PC-9 (cell line): ENCODE results near the gene ZNF80. TPM values are rescaled to one million over a fixed set of nuclear protein-coding genes. Genes with fewer than 3 reads are reported as not detected.

ENCODE experiments used
- BruUV-seq: library from RNA; stranded (reverse); fragments of 400-500 nt; replicated peaks from 2 replicates; lab custom pipeline; 2021; lab: Mats Ljungman, UMichigan
- CTCF ChIA-PET: fragments of 300-600 bp; sonication (Branson Sonifier 250); formaldehyde crosslinking; loops from one replicate; lab custom pipeline; 2022; ENCODE audit warnings: antibody characterized with exemption; lab: Charles Lee
- POLR2A ChIA-PET: fragments of 300-600 bp; sonication (Branson Sonifier 250); formaldehyde crosslinking; loops from one replicate; lab custom pipeline; 2022; ENCODE audit warnings: antibody characterized with exemption; ENCODE audit not compliant: unreplicated experiment; lab: Charles Lee
- DNase-seq, 2 experiments: peaks; one replicate each; pipeline versions ENCODE4 v3.0.0 to v3.0.0-alpha.2; 2015 to 2022; ENCODE audit warnings: mixed read lengths in 1 of 2
- H2AFZ ChIP-seq: fragments of 200-600 bp; sonication (generic); 2 replicates; pipeline ENCODE4 v1.8.1; 2017; ENCODE audit warnings: antibody characterized with exemption
- H3F3A ChIP-seq: fragments of 200-600 bp; sonication (generic); 2 replicates; pipeline ENCODE4 v1.8.1; 2017; ENCODE audit warnings: antibody characterized with exemption, mild to moderate bottlenecking, low read depth; ENCODE audit not compliant: insufficient read depth
- H3K27ac ChIP-seq: fragments of 200-600 bp; sonication (generic); 2 replicates; pipeline ENCODE4 v1.6.1; 2016; ENCODE audit warnings: mixed run types
- H3K27me3 ChIP-seq: fragments of 200-600 bp; sonication (generic); 2 replicates; pipeline ENCODE4 v1.6.1; 2016; ENCODE audit warnings: low read depth, mixed run types; ENCODE audit not compliant: insufficient read depth
- H3K36me3 ChIP-seq: fragments of 200-600 bp; sonication (generic); 2 replicates; pipeline ENCODE4 v1.6.1; 2016; ENCODE audit warnings: low read depth, mixed run types
- H3K4me1 ChIP-seq: fragments of 200-600 bp; sonication (generic); replicated peaks from 2 replicates; pipeline ENCODE4 v1.6.1; 2016; ENCODE audit warnings: mixed run types; ENCODE audit not compliant: insufficient read depth
- H3K4me2 ChIP-seq: fragments of 200-600 bp; sonication (generic); 2 replicates; pipeline ENCODE4 v1.6.1; 2017; ENCODE audit warnings: mixed run types
- H3K4me3 ChIP-seq: fragments of 200-600 bp; sonication (generic); 2 replicates; pipeline ENCODE4 v1.6.1; 2016; ENCODE audit warnings: mixed run types
- H3K79me2 ChIP-seq: fragments of 200-600 bp; sonication (generic); 2 replicates; pipeline ENCODE4 v1.6.1; 2017; ENCODE audit warnings: low read depth, mixed run types
- H3K9me2 ChIP-seq: fragments of 200-600 bp; sonication (generic); 2 replicates; pipeline ENCODE4 v1.8.1; 2017; ENCODE audit warnings: mild to moderate bottlenecking; ENCODE audit not compliant: insufficient read depth
- H3K9me3 ChIP-seq: fragments of 200-600 bp; sonication (generic); 2 replicates; pipeline ENCODE4 v1.8.1; 2016; ENCODE audit warnings: low read depth; ENCODE audit not compliant: insufficient read depth
- H4K20me1 ChIP-seq: fragments of 200-600 bp; sonication (generic); 2 replicates; pipeline ENCODE4 v1.8.1; 2017; ENCODE audit not compliant: insufficient read depth
- CTCF ChIP-seq: fragments of 200-600 bp; sonication (generic); conservative IDR thresholded peaks from 2 replicates; pipeline ENCODE4 v1.6.1; 2017; ENCODE audit warnings: mixed run types, antibody characterized with exemption, mild to moderate bottlenecking, moderate library complexity
- EZH2 ChIP-seq: fragments of 200-600 bp; sonication (generic); IDR thresholded peaks from 2 replicates; pipeline ENCODE4 v1.8.0; 2017; ENCODE audit warnings: antibody characterized with exemption, low read depth
- intact Hi-C: fragments of 100-400 bp; cut with micrococcal nuclease; formaldehyde crosslinking; loops from one replicate; pipeline ENCODE4 v1.10.0; 2022; ENCODE audit not compliant: unreplicated experiment
- total RNA-seq: library from RNA; stranded (reverse); gene quantifications from 2 replicates; pipeline ENCODE4 v1.2.3, GENCODE V29; 2021

Gene ZNF80
- total RNA-seq, 1 experiment from 2014 or later, result not detected

GRCh38 chr3:114217266-114217665 lies 20.1 kb downstream of the ZNF80 start:
- H3K36me3 ChIP-seq, result no peaks in the 10 kb centered on the region
- peaks cover 10% of the 10 kb centered on the region; the same call in 1 of the 2 replicates for H3K27me3 ChIP-seq
- no TSS peak for BruUV-seq
- DNase-seq, result no peak
- H3K27ac ChIP-seq, result no peak overlapping the region
- H3K4me1 ChIP-seq, result no peaks in the 10 kb centered on the region
- no peak overlapping the region for H3K4me2 ChIP-seq
- ChIA-PET POLR2A (no interaction called here), CTCF (no interaction called here)
- TF ChIP-seq CTCF, result no peak
- TF ChIP-seq EZH2, result no peak
- H3K4me3 ChIP-seq, result no peak overlapping the region
- no peak overlapping the region for H2AFZ ChIP-seq
- no peaks in the 10 kb centered on the region for H3K9me2 ChIP-seq
- intact Hi-C loops, result no loop called here
- no peaks in the 10 kb centered on the region for H3K79me2 ChIP-seq
- H3F3A ChIP-seq, result no peaks in the 10 kb centered on the region
- H4K20me1 ChIP-seq, result no peaks in the 10 kb centered on the region
- H3K9me3 ChIP-seq, result no peaks in the 10 kb centered on the region

- no peaks in the 10 kb centered on the region for H4K20me1 ChIP-seq
- BruUV-seq, result no TSS peak
- H3K4me2 ChIP-seq, result no peak overlapping the region
- H3K27me3 ChIP-seq, result peaks cover 10% of the 10 kb centered on the region; the same call in 1 of the 2 replicates
- H3K79me2 ChIP-seq, result no peaks in the 10 kb centered on the region
- no peak overlapping the region for H3K4me3 ChIP-seq
- intact Hi-C loops, result no loop called here
- TF ChIP-seq CTCF, result no peak
- no peak for TF ChIP-seq EZH2
- DNase-seq, result no peak
- no peak overlapping the region for H2AFZ ChIP-seq
- CTCF ChIA-PET, result no interaction called here
- H3F3A ChIP-seq, result no peaks in the 10 kb centered on the region
- H3K36me3 ChIP-seq, result no peaks in the 10 kb centered on the region
- no peaks in the 10 kb centered on the region for H3K4me1 ChIP-seq
- H3K9me3 ChIP-seq, result no peaks in the 10 kb centered on the region
- POLR2A ChIA-PET, result no interaction called here
- no peaks in the 10 kb centered on the region for H3K9me2 ChIP-seq
- H3K27ac ChIP-seq, result no peak overlapping the region
Measured at GRCh38 chr3:114216186-114216970, 21.0 kb downstream of the ZNF80 start.

- Histone ChIP-seq H3K4me3 (no peak overlapping the region; the same call in 1 of the 2 replicates), H3K4me1 (no peaks in the 10 kb centered on the region), H3K27me3 (peaks cover 6% of the 10 kb centered on the region; the same call in 1 of the 2 replicates), H3K9me3 (no peaks in the 10 kb centered on the region), H3K79me2 (no peaks in the 10 kb centered on the region), H4K20me1 (no peaks in the 10 kb centered on the region), H3F3A (no peaks in the 10 kb centered on the region), H3K9me2 (no peaks in the 10 kb centered on the region), H3K27ac (no peak overlapping the region), H3K36me3 (no peaks in the 10 kb centered on the region), H2AFZ (no peak overlapping the region), H3K4me2 (peak overlapping the region; percentile 56)
- no TSS peak for BruUV-seq
- intact Hi-C loops, result no loop called here
- DNase-seq, result no peak
- ChIA-PET CTCF (no interaction called here), POLR2A (no interaction called here)
- TF ChIP-seq CTCF (no peak), EZH2 (no peak)
Measured at GRCh38 chr3:114214542-114215341, 22.6 kb downstream of the ZNF80 start.
